NCI-H187 treated with DMSO at 0.1 percent for 48 hours (cell line): ENCODE measurements around the gene RASA3.
"Not testable (repeated sequence)": the region's sequence is repeated elsewhere in the genome, so short reads cannot be mapped to it uniquely, and the experiment has no call there.

Experiments
- DNase-seq: peaks from one replicate; lab custom pipeline; 2025; lab: John Stamatoyannopoulos, UW

The RASA3 gene

DNA sequence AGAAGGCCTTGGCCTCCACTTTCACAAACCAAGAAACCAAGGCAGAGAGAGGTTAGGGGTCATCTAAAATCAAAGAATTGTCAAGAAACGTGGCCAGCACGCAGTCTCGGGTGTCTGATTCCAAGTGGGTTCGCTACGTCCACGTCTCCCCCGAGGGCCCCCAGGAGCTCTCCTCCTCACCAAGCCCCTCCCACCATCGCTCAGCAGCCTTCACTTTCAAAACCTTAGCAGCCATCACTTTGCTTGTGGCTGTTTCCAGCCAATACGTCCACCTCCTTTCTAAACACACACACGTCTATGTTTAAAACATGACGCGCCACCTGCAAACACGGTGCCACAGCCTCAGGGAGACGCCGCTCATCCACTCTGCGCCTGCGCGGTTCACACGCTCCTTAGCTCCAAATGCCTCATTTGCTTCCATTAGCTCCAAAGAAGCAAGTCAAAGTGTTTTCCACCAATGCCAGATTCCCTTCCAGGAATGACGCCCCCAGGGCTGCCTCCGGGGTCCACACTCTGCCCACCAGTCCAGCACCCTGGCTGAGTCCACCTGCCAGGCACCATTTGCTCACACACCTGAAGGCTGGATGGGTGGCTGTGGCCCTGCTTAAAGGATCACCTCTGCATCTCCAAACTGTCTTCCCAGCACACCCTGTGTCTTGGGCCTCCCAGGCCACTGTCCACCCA is 5.5 kb downstream of the RASA3 start:
- DNase-seq: no peak

DNA sequence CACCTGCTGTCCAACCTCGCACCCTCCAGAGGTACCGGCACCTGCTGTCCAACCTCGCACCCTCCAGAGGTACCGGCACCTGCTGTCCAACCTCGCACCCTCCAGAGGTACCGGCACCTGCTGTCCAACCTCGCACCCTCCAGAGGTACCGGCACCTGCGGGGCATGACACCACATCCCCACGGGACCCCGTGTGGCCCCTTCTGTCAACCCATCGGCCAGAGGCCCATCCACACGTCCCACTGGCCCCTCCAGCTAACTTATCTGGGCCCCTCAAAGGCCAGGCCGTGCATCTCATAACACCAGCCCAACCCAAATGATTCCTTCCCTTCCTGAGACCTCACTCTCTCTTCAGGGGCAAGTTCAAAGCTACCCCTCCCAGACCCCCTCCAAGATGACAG is 6.3 kb downstream of the RASA3 start:
- not testable (repeated sequence) for DNase-seq

DNA sequence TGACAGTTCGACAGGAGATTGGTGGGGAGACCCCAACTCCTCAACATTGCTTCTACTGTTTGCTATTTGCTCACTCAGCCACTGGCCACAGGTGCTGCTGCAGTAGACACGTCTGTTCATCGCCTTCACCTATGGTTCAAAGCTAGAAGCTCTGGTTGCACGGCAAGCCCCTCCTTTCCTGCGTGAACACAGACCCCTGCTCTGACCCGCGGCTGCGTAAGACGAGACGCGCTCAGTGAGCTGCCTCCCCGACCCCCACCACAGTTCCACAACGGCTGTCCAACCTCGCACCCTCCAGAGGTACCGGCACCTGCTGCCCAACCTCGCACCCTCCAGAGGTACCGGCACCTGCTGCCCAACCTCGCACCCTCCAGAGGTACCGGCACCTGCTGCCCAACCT is 6.8 kb downstream of the RASA3 start:
- DNase-seq: no peak

DNA sequence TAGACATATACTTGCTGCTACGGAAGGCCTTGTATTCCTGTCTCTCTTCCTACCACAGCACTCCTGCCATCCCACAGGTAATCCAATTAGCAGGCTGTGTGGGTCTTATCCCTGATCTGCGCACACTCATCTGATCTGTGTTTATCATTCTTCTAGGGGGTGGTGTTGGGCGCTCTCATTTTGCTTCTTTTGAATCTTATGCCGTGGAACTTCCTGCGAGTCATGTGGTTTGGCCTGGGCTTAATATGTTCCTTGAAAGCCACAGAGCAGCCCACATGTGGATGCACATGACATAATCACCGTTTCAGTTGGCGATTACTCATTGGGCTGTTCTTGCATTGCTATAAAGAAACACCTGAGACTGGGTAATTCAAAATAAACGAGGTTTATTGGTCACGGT is 7.5 kb downstream of the RASA3 start:
- DNase-seq: no peak

DNA sequence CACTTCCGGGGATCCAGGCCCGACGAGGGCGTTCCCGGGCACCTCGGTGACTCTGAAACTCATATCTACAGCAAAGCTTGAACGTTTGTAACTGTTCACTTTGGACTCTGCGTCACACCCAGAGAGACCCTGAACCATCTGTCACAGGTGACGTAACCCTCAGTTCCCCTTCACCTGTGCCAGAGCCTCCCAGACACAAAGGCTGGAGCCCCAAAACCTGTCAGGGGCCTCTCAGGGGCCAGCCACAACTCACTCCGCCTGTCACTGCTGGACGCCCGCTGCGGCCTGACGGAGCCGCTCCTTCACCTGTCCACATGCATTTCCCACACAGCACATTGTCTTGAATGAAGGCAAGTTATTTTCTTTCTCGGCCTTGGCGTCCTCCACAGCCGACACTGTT is 8.0 kb downstream of the RASA3 start:
- no peak for DNase-seq

DNA sequence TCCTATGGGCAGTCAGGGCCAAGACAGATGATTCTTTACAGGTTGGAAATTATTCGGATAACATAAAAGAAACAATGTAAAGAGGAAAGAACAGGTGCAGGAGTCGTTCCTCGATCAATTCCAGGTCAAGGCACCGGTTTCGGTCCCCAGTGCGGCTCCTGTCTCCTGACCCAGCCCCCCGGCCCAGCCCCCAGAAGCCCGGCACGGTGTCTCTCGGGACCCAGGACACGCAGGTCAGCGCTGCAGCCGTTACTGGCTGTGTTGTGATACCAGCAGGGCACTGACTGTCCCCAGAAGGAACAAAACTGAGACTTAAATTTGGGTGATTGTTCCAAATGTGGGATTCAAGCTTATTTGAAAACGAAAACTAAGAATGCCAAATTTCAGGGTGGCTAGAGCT is 8.5 kb downstream of the RASA3 start:
- no peak for DNase-seq

DNA sequence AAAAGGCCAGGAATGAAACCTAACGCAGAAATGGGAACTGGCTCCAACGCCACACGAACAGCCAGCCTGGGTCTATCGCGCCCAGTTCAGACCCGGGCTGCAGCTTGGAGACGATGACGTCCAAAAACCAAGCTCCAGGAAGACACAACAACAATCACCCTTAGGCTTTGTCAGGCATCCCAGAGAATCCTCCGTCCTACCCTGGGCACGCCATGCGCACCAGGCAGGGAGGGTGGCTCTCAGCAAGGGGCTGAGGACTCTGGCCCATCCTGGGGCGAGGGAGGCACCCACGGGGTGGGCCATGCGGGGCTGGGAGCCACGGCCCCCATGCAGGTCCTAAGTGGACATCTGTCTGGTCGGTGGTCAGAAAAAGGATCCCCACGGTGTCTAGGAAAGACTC is 9.0 kb downstream of the RASA3 start:
- DNase-seq: no peak

DNA sequence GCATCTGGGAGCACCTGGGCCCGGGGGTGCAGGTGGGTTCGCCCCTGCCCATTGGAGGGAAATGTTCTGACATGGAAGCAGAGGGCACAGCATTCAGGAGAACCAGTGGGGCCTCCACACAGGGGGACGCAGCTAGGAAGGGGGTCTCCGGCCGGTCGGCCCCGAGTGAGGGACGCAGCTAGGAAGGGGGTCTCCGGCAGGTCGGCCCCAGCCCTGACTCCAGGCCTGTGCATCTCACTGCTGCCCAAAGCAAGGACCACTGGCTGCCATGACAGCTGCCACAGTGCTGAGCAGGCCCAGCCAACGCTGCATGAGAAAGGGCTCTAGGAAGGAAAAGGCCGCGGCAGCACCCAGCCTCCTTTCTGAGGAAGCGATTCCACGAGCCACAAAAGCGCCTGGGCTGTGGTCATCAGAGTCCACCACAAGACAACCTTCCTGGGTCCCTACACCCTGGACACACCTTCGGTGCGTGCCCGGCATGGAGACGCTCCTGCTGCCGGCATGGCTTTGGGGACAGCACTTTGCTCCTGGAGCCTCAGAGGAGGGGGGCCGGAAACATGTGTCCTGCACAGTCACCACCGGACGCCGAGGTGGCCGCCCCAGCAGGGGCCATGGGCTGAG is 9.7 kb downstream of the RASA3 start:
- no peak for DNase-seq

DNA sequence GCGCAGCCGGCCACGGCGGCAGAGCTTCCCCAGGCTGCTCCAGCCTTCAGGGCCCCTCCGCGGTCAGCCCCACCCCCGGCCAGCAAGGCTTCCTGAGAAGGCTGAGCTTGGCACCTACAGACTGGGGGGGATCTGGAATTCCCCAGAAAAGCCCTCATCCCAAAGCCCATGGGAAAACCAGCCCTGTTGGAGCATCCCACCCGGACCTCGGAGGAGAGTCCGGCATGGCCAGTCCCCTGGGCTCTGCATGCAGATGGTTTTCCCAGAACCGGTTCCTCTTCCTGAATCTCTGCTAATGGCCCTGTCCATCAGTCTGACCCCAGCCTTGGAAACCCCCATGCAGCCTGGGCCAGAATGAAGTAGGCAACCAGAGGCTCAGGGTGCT is 10.3 kb downstream of the RASA3 start:
- no peak for DNase-seq

DNA sequence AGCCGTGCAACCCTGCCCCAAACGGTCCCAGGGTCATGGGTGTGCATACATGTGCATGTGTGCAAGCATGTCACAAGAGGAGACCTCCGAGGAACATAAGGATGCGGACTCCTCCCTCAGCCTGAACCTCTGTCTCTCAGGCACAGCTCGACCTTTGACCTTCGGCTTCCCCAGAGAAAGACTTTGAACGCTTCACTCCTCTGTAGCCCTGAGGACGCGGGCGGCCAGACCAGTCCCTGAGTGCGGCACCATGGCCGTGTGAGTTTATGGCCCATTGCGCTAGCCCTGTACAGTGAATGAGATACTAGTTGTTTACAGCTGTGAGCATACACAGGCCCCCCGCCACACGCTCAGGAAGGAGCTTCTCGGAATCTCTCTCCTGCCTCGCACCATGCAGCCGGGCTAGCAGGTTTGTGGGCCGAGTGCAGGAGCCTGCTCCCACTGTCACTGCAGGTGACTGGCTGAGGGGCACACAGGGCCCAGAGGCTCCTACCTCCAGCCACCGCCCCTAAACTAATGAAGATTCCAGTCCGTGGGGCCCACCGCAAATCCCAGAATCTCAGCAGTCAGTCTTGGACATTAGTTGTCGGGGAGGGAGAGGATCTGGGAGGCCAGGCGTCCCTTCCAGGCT is 10.8 kb downstream of the RASA3 start:
- no peak for DNase-seq

DNA sequence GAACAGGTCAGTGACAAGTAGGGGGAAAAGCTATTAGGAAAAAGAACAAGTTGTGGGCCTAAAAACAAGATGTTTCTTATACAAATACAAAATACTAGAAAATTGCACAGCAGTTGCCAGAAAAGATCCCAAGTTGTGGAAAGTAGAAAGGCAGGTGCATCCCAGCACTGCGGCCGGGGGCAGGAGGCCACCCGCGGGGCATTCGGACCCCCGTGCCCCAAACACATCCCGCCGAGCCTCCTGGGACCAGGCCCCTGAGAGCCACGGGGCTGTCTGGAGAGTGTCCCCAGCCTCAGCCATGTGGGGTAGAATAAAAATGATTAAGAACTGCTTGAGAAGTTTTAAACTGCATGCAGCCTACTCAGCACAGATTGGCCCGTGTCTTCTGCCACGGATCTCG is 11.4 kb downstream of the RASA3 start:
- DNase-seq: no peak

DNA sequence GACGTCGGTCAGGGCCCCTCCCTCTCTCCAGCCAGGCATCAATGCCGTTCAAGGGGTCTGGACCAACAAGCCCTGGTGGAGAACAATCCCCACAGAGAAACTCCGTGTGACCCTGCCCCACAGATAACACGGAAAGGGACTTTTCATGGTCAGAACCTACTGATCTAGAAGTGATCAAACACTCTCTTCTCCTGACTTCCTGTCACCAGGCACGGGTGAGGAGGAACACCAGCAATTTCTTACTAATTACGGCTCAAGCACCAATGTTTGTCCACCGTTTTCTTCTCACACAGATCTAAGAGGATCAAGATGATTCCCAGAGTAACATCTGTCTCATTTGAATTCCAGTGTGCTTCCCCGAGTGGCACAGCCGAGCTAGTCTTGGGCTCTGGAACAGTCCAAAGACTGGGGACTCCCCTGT is 11.8 kb downstream of the RASA3 start:
- no peak for DNase-seq

DNA sequence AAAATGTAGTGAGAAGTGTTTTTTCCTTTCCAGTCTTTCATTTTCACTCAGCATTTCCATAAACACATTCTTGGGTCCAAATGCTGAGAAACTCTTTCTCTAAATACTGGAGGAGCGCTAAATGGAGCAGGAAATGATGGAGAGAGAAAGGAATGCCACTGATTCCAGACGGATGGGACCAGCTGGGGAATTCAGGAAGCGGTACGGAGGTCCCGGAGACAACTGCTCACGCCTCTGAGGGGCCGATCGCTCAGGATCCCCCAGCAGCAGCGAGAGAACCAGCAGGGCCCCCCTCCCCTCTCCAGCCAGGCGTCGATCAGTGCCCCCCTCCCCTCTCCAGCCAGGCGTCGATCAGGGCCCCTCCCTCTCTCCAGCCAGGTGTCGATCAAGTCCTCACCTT is 13.2 kb downstream of the RASA3 start:
- DNase-seq: no peak

DNA sequence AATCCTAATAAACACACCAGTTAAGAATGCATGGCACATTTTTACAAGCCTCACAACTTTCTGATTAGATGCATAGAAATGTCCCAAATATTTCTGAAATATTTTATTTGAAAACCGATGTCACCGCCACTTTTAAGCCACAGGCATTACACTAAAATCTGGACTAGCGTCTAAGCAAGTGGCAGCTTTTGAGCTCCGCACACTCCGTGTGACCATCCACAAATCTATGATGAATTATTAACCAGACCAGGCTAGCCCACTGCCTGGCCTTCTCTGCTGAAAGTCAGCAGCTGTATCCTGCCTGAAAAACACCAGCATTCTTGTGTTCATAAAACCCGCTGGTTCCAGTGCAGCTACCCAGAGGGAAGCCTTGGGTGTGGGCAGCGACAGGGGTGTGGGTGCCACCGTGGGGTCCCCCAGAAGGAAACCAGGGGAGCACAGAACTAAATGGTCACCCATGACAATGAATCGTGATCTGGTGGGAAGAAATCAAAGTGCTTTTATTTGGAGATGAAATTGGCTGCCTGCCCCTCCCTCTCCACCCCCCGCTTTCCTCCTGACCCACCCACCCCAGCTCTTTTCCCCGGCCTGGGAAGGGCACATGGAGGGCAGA is 13.8 kb downstream of the RASA3 start:
- DNase-seq: no peak

DNA sequence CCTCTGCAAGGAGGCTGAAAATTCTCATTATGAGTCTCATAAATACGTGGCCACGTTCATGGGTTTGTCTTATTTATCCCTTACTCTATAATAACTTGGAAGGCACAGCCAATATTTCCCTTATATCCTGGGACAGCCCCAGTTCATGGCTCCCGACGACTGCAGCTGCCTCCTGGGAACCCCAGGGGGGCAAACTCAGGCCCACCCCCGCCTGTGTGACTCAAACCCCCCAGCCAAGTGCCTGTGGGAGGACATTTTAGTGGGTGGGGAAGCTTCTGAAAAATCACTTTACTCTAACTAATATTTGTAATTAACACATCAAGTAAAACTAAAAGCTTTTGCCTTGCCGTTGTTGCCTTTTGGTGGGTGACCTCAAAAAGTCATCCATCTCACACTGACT is 14.3 kb downstream of the RASA3 start:
- DNase-seq: no peak

DNA sequence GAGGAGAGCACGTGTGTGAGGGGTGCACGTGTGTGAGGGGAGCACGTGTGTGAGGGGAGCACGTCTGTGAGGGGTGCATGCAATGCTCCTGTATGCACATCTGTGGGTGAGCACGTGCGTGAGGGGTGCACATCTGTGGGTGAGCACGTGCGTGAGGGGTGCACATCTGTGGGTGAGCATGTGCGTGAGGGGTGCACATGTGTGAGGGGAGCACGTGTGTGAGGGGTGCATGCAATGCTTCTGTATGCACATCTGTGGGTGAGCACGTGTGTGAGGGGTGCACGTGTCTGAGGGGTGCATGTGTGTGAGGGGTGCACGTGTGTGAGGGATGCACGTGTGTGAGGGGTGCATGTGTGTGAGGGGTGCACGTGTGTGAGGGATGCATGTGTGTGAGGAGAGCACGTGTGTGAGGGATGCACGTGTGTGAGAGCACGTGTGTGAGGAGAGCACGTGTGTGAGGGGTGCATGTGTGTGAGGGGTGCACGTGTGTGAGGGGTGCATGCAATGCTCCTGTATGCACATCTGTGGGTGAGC is 15.0 kb downstream of the RASA3 start:
- DNase-seq: not testable (repeated sequence)

DNA sequence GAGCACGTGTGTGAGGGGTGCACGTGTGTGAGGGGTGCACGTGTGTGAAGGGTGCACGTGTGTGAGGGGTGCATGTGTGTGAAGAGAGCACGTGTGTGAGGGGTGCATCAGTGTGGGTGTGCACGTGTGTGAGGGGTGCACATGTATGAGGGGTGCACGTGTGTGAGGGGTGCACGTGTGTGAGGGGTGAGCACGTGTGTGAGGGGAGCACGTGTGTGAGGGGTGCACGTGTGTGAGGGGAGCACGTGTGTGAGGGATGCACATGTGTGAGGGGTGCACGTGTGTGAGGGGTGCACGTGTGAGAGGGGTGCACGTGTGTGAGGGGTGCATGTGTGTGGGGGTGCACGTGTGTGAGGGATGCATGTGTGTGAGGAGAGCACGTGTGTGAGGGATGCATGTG is 15.7 kb downstream of the RASA3 start:
- DNase-seq: no peak

DNA sequence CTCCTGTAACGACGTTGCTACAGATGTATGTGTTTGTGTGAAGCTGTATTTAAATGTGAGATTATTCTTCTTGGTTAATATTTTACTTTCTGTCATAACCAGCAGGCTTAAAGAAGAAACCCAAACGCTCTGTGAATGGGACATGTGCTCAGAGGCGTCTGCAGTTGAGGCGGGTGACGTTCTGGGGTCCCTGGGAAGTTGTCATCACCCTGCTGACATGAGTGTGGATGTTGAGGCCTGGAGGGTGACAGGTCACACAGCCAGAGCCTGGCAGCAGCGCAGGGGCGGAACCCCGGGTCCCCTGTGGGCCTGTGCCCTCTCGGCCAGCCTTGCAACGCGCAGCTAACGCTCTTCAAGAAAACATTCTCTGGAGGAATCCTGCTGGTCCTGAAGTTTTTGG is 16.6 kb downstream of the RASA3 start:
- DNase-seq: no peak

DNA sequence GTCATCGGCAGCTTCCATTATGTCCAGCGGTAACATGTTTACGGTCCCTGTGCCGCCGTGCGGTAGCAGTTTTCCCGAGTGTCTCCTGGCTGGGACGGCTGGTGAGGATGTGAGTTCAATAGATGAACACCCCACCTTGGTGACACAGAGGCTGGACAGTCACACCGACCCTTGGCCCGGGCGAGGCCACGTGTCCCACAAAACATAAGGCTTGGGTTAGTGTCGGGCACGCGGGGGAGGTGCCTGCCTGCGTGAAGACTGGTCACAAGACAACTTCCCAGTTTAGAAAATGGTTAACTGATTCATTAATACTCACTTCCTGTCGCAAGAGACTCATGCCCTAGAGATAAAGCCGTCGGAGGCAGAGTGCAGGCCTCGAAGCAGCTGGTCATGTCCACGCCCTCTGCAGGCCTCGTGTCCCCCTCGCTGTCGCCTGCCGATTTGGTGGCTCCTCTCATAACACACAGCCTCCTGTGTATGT is 17.2 kb downstream of the RASA3 start:
- no peak for DNase-seq

DNA sequence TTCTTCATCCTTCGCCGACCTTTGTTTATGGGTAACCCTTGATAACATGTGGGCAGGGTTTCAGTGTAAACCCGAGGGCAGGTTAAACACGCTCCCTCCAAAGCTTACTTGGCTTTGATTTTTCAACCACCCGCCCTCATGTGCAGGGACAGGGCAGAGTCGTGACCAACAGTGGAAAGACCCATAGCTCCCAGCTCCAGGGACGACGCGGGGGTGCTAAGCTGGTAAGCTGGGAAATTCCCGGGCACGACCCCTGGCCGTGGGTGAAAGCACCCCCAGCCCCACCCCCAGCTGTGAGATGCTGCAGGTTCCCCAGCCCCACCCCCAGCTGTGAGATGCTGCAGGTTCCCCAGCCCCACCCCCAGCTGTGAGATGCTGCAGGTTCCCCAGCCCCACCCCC is 17.8 kb downstream of the RASA3 start:
- DNase-seq: not testable (repeated sequence)

DNA sequence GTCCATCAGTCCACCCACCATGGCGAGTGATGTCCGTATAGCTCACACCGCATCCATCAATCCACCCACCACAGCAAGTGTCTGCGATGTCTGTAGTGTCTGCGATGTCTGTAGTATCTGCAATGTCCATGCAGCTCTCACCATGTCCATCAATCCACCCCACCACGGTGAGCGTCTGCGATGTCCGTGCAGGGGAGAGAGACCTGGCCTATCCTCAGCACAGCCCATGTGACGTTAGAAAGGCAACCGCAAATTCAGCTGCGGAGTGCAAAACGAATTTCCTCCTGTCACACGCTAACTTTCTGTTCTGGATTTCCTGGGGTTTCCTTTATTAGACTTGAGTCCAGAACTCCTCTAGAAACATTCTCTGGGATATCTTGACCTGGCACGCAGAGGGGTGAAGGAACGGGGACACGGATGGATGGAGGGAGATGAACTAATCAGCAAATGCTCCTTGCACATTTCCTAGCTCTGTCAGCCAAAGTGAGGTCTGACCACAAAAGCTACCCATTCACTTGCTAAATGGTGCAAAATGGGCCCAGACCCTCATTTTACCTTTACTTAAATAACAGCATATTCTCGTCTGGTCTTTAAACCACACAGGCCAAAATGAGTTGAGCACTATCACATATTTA is 18.3 kb downstream of the RASA3 start:
- DNase-seq: no peak

DNA sequence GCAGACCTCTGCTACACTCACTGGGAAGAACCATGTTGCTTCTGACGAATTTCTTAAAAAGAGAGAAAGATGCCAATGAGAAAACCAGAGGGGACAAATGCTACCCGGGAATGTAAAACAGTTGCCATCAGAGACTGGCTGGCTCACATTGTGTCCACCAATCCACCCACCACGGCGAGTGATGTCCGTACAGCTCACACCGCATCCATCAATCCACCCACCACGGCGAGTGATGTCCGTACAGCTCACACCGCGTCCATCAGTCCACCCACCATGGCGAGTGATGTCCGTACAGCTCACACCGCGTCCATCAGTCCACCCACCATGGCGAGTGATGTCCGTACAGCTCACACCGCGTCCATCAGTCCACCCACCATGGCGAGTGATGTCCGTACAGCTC is 19.0 kb downstream of the RASA3 start:
- DNase-seq: not testable (repeated sequence)
